Neural progenitor cell (in vitro differentiated cells): Measurements from ENCODE around the gene USP9X.

Experiments
- CTCF ChIP-seq: fragments of 200-600 bp; sonication (generic); IDR thresholded peaks from 2 replicates; pipeline ENCODE4 v1.5.1; 2017; ENCODE audit warnings: antibody characterized with exemption, mild to moderate bottlenecking
- EZH2 ChIP-seq: fragments of 200-600 bp; sonication (generic); IDR thresholded peaks from 2 replicates; pipeline ENCODE4 v1.6.1; 2017; ENCODE audit warnings: antibody characterized with exemption, mild to moderate bottlenecking, moderate library complexity

- TF ChIP-seq CTCF (no peak), EZH2 (no peak)
Observed at GRCh38 chrX:41234962-41235361, 149.7 kb downstream of the USP9X start.
